Gastrocnemius medialis (tissue), 4 donors: ENCODE data around the gene ANKRD31.

Source experiments
- CTCF ChIP-seq, 5 experiments: fragments of 450-650 bp in 3 of 5; fragments of 200-600 bp in 2 of 5; sonication (generic) in 2 of 5; IDR thresholded peaks in 4 of 5; conservative IDR thresholded peaks in 1 of 5; 1 replicate in 4 of 5; 2 replicates in 1 of 5; pipeline ENCODE4 v1.5.1; 2016 to 2019; ENCODE audit warnings: antibody characterized with exemption in 5 of 5, mild to moderate bottlenecking in 3 of 5, moderate library complexity in 3 of 5
- POLR2A ChIP-seq, 2 donors: fragments of 450-650 bp; IDR thresholded peaks; one replicate each; pipeline ENCODE4 v1.6.1; 2017; ENCODE audit warnings: antibody characterized with exemption in 2 of 2, mild to moderate bottlenecking in 2 of 2, moderate library complexity in 2 of 2

DNA sequence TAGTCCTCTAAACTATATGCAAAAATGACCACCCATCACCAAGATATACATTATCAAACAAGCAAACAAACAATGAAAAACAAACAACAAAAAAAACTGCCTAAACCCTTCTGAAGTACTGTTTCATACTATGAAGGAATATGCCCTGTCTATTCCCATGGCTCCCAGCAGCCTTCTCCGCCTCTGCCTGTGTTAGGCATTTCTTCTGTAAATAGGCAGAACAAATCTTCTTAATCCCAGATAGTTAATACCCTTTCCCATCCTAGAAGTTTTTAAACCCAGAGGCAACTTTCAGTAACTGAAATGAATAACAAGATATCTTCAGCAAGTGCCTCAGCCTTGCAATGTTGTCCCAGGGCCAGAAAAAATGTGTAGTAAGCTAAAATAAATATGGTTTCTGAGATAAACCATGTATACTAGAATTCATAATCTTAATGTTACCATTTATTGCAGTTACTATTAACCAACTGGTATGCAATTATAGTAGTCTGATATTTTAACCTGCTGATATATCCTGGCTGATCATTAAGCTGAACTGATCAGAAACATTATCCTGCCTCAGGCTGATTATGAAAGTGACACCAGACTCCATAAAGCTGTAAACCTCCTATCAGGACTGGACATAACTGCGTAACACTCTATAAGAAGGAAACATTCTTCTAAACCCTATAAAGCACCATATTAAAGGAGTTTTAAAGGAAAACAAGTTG is 68.5 kb downstream of the ANKRD31 start:
- TF ChIP-seq CTCF (IDR thresholded peaks at IDR 0.05 in 4 of 5, conservative IDR thresholded peaks at IDR 0.05 in 1 of 5): no peak
- no peak for TF ChIP-seq POLR2A (IDR thresholded peaks at IDR 0.05)
